ENCODE results near the gene ALDH1B1. TPM values are rescaled to one million over a fixed set of nuclear protein-coding genes. Genes with fewer than 3 reads are reported as not detected.
A peak's percentile ranks its signal among the peaks of the same experiment; 100 is the strongest.

The ALDH1B1 gene
- total and polyA plus RNA-seq, 2 donors (not counting 1 experiment from before 2014, with no cell fraction given) = 16.2 to 17.4 TPM

DNA sequence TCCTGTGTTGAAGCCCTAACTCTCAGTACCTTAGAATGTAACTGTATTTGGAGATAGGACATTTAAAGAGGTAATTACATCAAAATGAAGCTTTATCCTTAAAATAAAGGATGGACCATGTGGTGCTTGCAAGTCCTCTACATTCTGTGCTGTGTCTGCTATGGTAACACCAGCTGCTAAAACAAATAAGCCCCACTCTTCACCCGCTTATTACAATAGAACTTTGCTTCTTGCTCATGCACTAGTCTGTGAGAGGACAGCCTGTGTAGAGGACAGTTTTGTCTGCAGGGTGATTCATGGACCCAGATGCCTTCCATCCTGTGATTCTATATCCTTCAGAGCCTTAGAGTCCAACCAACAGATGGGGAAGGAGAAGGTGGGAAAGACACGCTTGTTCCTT, 44.2 kb downstream of the ALDH1B1 start:
- no peaks in the 10 kb centered on the region for H3K79me2 ChIP-seq (ENCODE audit: control insufficient read depth, insufficient read depth, low read length)
- H3K9ac ChIP-seq (ENCODE audit: insufficient read depth, low read length) = no peak overlapping the region
- H3K4me3 ChIP-seq (replicated peaks in 1 of 4; ENCODE audit: control extremely low read depth in 1 of 4, insufficient read depth in 1 of 4, low read depth in 3 of 4, low read length in 4 of 4) = no peak overlapping the region
- no peak overlapping the region for H3K4me2 ChIP-seq (ENCODE audit: extremely low read depth, insufficient read depth, low read length)
- no peaks in the 10 kb centered on the region for H3K4me1 ChIP-seq (ENCODE audit: control insufficient read depth, extremely low read depth, insufficient read depth, low read length)
- H4K20me1 ChIP-seq (ENCODE audit: control insufficient read depth, extremely low read depth, insufficient read depth, low read length) = no peaks in the 10 kb centered on the region
- H3K27ac ChIP-seq (ENCODE audit: insufficient read depth, low read length) = no peak overlapping the region
- H3K9me3 ChIP-seq (ENCODE audit: control insufficient read depth, insufficient read depth, low read depth, low read length) = no peaks in the 10 kb centered on the region
- TF ChIP-seq, protein P1, sequence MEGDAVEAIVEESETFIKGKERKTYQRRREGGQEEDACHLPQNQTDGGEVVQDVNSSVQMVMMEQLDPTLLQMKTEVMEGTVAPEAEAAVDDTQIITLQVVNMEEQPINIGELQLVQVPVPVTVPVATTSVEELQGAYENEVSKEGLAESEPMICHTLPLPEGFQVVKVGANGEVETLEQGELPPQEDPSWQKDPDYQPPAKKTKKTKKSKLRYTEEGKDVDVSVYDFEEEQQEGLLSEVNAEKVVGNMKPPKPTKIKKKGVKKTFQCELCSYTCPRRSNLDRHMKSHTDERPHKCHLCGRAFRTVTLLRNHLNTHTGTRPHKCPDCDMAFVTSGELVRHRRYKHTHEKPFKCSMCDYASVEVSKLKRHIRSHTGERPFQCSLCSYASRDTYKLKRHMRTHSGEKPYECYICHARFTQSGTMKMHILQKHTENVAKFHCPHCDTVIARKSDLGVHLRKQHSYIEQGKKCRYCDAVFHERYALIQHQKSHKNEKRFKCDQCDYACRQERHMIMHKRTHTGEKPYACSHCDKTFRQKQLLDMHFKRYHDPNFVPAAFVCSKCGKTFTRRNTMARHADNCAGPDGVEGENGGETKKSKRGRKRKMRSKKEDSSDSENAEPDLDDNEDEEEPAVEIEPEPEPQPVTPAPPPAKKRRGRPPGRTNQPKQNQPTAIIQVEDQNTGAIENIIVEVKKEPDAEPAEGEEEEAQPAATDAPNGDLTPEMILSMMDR (conservative IDR thresholded peaks at IDR 0.05 in 1 of 2, IDR thresholded peaks at IDR 0.05 in 1 of 2; ENCODE audit: low read depth in 1 of 2, low read length in 2 of 2) = no peak
- no peak for TF ChIP-seq EZH2 (IDR thresholded peaks at IDR 0.05; ENCODE audit: low read length, missing control alignments)
- no peaks in the 10 kb centered on the region for H3K36me3 ChIP-seq (ENCODE audit: control insufficient read depth, insufficient read depth, low read length)
- no peak overlapping the region for H2AFZ ChIP-seq (ENCODE audit: low read length)
- no peaks in the 10 kb centered on the region for H3K27me3 ChIP-seq (ENCODE audit: control insufficient read depth, insufficient read depth, low read length)
- no peak for DNase-seq (ENCODE audit: low read depth in 2 of 2)

- H3K4me3 ChIP-seq (replicated peaks in 1 of 4; ENCODE audit: control extremely low read depth in 1 of 4, insufficient read depth in 1 of 4, low read depth in 3 of 4, low read length in 4 of 4) = no peak overlapping the region
- no peak overlapping the region for H3K4me2 ChIP-seq (ENCODE audit: extremely low read depth, insufficient read depth, low read length)
- H3K4me1 ChIP-seq (ENCODE audit: control insufficient read depth, extremely low read depth, insufficient read depth, low read length) = no peaks in the 10 kb centered on the region
- H3K9ac ChIP-seq (ENCODE audit: insufficient read depth, low read length) = no peak overlapping the region
- H2AFZ ChIP-seq (ENCODE audit: low read length) = no peak overlapping the region
- peak in 1 of 2 donors; percentile 54 for DNase-seq (ENCODE audit: low read depth in 2 of 2)
- no peak for TF ChIP-seq EZH2 (IDR thresholded peaks at IDR 0.05; ENCODE audit: low read length, missing control alignments)
- TF ChIP-seq, protein P1 (conservative IDR thresholded peaks at IDR 0.05 in 1 of 2, IDR thresholded peaks at IDR 0.05 in 1 of 2; ENCODE audit: low read depth in 1 of 2, low read length in 2 of 2) = no peak
- no peak overlapping the region for H3K27ac ChIP-seq (ENCODE audit: insufficient read depth, low read length)
- no peaks in the 10 kb centered on the region for H3K27me3 ChIP-seq (ENCODE audit: control insufficient read depth, insufficient read depth, low read length)
- H3K36me3 ChIP-seq (ENCODE audit: control insufficient read depth, insufficient read depth, low read length) = no peaks in the 10 kb centered on the region
- H3K79me2 ChIP-seq (ENCODE audit: control insufficient read depth, insufficient read depth, low read length) = no peaks in the 10 kb centered on the region
- no peaks in the 10 kb centered on the region for H4K20me1 ChIP-seq (ENCODE audit: control insufficient read depth, extremely low read depth, insufficient read depth, low read length)
- no peaks in the 10 kb centered on the region for H3K9me3 ChIP-seq (ENCODE audit: control insufficient read depth, insufficient read depth, low read depth, low read length)
Measured at GRCh38 chr9:38437193-38437823, 44.8 kb downstream of the ALDH1B1 start.

- H3K36me3 ChIP-seq (ENCODE audit: control insufficient read depth, insufficient read depth, low read length) = no peaks in the 10 kb centered on the region
- no peak overlapping the region for H3K4me3 ChIP-seq (replicated peaks in 1 of 4; ENCODE audit: control extremely low read depth in 1 of 4, insufficient read depth in 1 of 4, low read depth in 3 of 4, low read length in 4 of 4)
- H3K4me1 ChIP-seq (ENCODE audit: control insufficient read depth, extremely low read depth, insufficient read depth, low read length) = no peaks in the 10 kb centered on the region
- H3K9ac ChIP-seq (ENCODE audit: insufficient read depth, low read length) = no peak overlapping the region
- H3K27ac ChIP-seq (ENCODE audit: insufficient read depth, low read length) = no peak overlapping the region
- no peak overlapping the region for H2AFZ ChIP-seq (ENCODE audit: low read length)
- DNase-seq (ENCODE audit: low read depth in 2 of 2) = no peak
- no peaks in the 10 kb centered on the region for H3K27me3 ChIP-seq (ENCODE audit: control insufficient read depth, insufficient read depth, low read length)
- no peaks in the 10 kb centered on the region for H3K79me2 ChIP-seq (ENCODE audit: control insufficient read depth, insufficient read depth, low read length)
- no peaks in the 10 kb centered on the region for H3K9me3 ChIP-seq (ENCODE audit: control insufficient read depth, insufficient read depth, low read depth, low read length)
- TF ChIP-seq, protein P1 (conservative IDR thresholded peaks at IDR 0.05 in 1 of 2, IDR thresholded peaks at IDR 0.05 in 1 of 2; ENCODE audit: low read depth in 1 of 2, low read length in 2 of 2) = no peak
- no peak for TF ChIP-seq EZH2 (IDR thresholded peaks at IDR 0.05; ENCODE audit: low read length, missing control alignments)
- no peak overlapping the region for H3K4me2 ChIP-seq (ENCODE audit: extremely low read depth, insufficient read depth, low read length)
- no peaks in the 10 kb centered on the region for H4K20me1 ChIP-seq (ENCODE audit: control insufficient read depth, extremely low read depth, insufficient read depth, low read length)
Measured at GRCh38 chr9:38439291-38439915, 46.9 kb downstream of the ALDH1B1 start.

Data from fibroblast of lung (primary cell).